ENCODE results near the gene DSE. TPM values are rescaled to one million over a fixed set of nuclear protein-coding genes. Genes with fewer than 3 reads are reported as not detected.

Gene DSE
- total RNA-seq, 2 experiments from 2014 or later, result 6.7 to 7.8 TPM

GRCh38 chr6:116405138-116405537, 34.4 kb downstream of the DSE start:
- ChIA-PET POLR2A (no interaction called here), CTCF (no interaction called here)

- CTCF ChIA-PET, result no interaction called here
- POLR2A ChIA-PET, result no interaction called here
Measured at GRCh38 chr6:116405652-116406356, 35.1 kb downstream of the DSE start.

- ChIA-PET CTCF (no interaction called here), POLR2A (no interaction called here)
Measured at GRCh38 chr6:116406678-116407345, 36.1 kb downstream of the DSE start.

GRCh38 chr6:116408491-116408890, 37.7 kb downstream of the DSE start:
- ChIA-PET CTCF (no interaction called here), POLR2A (no interaction called here)

- POLR2A ChIA-PET, result no interaction called here
- CTCF ChIA-PET, result no interaction called here
Measured at GRCh38 chr6:116409756-116410155, 39.0 kb downstream of the DSE start.

GRCh38 chr6:116411284-116411623, 40.5 kb downstream of the DSE start:
- ChIA-PET CTCF (no interaction called here), POLR2A (no interaction called here)

- POLR2A ChIA-PET, result no interaction called here
- CTCF ChIA-PET, result no interaction called here
Measured at GRCh38 chr6:116412270-116412669, 41.5 kb downstream of the DSE start.

- POLR2A ChIA-PET, result no interaction called here
Measured at GRCh38 chr6:116413357-116413756, 42.6 kb downstream of the DSE start.

GRCh38 chr6:116417661-116418060, 46.9 kb downstream of the DSE start:
- ChIA-PET POLR2A (no interaction called here), CTCF (no interaction called here)

More at GRCh38 chr6:116413357-116413756, 42.6 kb downstream of the DSE start:
- CTCF ChIA-PET, result no interaction called here

- ChIA-PET POLR2A (no interaction called here), CTCF (no interaction called here)
Measured at GRCh38 chr6:116419069-116419786, 48.5 kb downstream of the DSE start.

- CTCF ChIA-PET, result no interaction called here
- POLR2A ChIA-PET, result no interaction called here
Measured at GRCh38 chr6:116420341-116420740, 49.6 kb downstream of the DSE start.

GRCh38 chr6:116422238-116422637, 51.5 kb downstream of the DSE start:
- CTCF ChIA-PET, result no interaction called here
- POLR2A ChIA-PET, result no interaction called here

GRCh38 chr6:116424001-116424400, 53.3 kb downstream of the DSE start:
- POLR2A ChIA-PET, result no interaction called here
- CTCF ChIA-PET, result no interaction called here

GRCh38 chr6:116426551-116426950, 55.8 kb downstream of the DSE start:
- POLR2A ChIA-PET, result no interaction called here
- CTCF ChIA-PET, result no interaction called here

GRCh38 chr6:116429111-116429510, 58.4 kb downstream of the DSE start:
- ChIA-PET CTCF (no interaction called here), POLR2A (no interaction called here)

- POLR2A ChIA-PET, result no interaction called here
- CTCF ChIA-PET, result no interaction called here
Measured at GRCh38 chr6:116430860-116431259, 60.1 kb downstream of the DSE start.

GRCh38 chr6:116431964-116432595, 61.3 kb downstream of the DSE start:
- POLR2A ChIA-PET, result no interaction called here
- CTCF ChIA-PET, result no interaction called here

- ChIA-PET CTCF (no interaction called here), POLR2A (no interaction called here)
Measured at GRCh38 chr6:116433206-116433712, 62.5 kb downstream of the DSE start.

- POLR2A ChIA-PET, result no interaction called here
- CTCF ChIA-PET, result no interaction called here
Measured at GRCh38 chr6:116434056-116434725, 63.4 kb downstream of the DSE start.

- ChIA-PET CTCF (no interaction called here), POLR2A (no interaction called here)
Measured at GRCh38 chr6:116436586-116436985, 65.8 kb downstream of the DSE start.
